KBM-7 (cell line): ENCODE data around the gene HPCAL4.

Experiments
- DNase-seq: peaks from one replicate; pipeline ENCODE4 v3.0.0-alpha.2; 2015
- in situ Hi-C: fragments of 300-500 bp; cut with MboI; formaldehyde crosslinking; loops from 2 replicates; pipeline ENCODE4 v1.14.3; 2020; ENCODE audit warnings: low sequenced_read_pairs, low pct_unique_long_range_greater_than_20kb, mixed read lengths

Gene HPCAL4

DNA sequence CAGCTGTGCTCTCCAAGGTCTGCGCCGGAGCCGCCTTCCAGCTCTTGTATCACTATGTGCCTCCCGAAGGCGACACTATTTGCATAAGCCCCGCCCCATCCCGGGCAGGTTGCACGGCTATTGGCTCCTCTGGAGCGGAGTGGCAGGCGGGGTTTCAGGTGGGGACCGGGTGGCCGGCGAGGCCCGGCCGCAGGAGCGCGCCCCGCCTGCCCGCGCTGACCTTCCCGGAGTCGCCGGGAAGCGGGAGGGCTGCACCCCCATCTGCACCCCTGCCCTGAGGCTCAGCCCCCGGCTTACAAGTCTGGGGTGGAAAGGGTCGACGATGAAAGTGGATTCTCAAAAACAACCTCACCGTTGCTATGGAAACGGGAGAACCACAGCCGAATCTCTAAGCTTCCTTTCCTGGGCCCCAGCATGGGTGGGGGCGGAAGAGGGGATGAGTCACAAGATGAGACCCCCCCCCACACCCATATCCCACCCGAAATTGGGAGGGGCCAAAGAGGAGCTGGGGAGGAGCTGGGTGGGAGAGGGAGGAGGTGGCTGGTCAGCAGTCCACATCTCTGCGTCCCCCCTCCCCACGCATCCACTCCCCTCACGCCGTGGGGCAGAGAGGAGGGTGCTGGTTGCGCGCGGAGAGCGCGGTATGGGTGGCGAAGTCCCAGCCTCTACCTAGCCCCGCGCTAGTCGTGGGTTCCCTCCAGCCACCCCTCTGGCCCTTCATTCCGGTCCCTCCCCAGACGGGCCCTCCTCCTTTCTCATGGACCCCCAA lies at the start of gene HPCAL4:
Gene HPCAL4, minus strand, starts transcription at position 51 of the 769 bp plus-strand sequence. CDS start 6,830 bp downstream, outside the sequence.
- in situ Hi-C loops: no loop called here
- DNase-seq: peak; percentile 86

DNA sequence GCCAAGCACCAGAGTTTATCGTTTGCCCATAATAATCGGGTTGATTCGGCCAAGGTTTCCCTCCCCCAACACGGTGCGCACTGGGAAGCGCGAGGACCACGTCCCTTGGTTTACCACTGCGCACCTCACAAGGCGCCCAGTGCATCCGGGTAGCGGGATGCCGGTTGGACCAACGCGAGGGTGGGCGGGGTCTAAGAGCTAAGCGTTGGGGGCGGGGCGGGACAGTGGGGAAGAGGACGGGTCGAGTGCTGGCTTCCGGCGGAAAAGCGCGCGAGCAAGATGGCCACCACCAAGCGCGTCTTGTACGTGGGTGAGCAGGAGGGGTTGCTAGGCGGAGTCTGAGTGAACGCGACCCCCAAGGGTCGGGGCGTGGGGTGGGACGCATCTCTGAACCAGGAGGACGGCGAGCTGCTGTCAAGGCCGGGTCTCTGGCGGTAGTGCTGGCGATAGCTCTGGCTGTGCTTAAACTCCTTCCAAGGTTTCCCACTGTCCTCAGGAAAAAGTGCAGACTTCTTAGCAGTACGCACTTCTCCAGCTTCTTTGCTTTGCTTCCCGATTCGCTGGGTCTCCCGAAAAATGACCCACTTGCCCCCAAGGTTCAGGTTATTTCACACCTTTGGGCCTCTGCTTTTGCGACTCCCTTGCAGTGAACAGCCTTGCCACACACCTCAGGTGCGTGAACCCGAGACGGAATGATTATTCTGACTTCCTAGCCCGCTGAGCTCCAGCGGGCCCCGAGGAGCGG lies 47.6 kb upstream of the HPCAL4 start, which contains the start of gene PPIE:
Gene PPIE, plus strand, starts transcription at position 261 of the 745 bp plus-strand sequence. Its CDS starts 19 bp downstream, at position 280.
- peak; percentile 85 for DNase-seq

DNA sequence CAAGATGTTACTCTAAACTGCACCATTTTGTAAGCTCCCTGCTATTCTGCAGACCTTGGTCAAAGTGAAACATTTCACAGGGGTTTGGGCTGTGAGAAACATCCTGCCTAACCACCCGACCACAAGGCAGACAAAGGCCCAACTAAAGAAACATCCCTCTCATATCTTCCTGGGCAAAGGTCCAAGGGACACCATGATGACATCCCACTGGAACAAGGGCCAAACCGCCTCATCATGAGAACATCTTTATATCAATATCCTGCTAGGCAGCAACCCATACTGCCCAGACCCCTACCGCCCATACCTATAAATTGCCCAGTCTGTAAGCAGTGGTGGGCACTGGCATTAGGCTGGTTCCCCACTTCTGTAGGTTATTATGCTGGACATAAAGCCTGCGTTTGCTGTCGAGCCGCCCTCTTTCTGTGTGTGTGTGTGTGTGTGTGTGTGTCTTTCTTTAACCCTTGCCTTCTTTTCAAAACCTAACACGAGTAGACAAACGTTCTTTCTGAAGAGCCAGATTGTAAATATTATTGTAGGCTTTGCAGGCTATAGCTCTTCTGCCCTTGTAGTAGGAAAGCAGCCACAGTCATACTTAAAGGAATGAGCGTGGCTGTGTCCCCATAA lies 46.4 kb upstream of the HPCAL4 start:
- DNase-seq: no peak
- in situ Hi-C loops: no loop called here

More for the DNA sequence above, 47.6 kb upstream of the HPCAL4 start, which contains the start of gene PPIE:
- in situ Hi-C loops: no loop called here

DNA sequence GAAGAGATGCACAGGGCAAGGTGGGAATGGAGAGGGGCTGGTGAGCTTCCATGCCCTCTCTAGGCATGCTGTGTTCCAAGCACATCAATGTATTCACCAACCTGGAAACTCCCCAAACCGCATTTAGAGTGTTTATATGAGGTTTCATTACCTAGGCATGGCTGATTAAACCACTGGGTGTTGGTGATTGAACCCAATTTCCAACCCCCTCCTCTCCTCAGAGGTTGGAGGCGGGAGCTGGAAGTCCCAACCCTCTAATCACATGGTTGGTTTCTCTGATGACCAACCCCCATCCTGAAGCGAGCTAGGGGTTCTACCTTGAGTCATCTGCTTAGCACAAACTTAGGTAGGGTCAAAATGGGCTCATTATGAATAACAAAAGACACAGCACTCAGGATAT lies 44.5 kb upstream of the HPCAL4 start:
- DNase-seq: no peak
- in situ Hi-C loops: no loop called here

DNA sequence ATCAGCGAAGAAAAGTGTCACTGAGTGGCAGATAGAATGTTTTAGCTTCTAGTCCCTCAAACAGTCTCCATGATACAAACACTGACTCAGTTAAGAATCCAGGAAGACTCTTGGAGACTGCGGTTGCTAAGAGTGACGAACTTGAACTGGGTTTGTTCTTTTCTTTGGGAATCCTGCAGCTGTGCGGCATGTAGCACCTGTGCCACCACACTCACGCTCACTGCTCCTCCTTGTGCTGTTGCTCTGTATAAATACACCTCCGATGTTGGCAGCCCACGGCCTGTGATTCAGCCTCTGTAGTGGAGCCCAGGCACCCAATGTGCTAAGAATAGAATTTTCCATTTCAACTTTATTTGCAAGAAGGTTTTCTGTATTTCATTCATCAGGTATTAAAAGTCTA lies 41.9 kb upstream of the HPCAL4 start:
- DNase-seq: no peak
- in situ Hi-C loops: no loop called here

DNA sequence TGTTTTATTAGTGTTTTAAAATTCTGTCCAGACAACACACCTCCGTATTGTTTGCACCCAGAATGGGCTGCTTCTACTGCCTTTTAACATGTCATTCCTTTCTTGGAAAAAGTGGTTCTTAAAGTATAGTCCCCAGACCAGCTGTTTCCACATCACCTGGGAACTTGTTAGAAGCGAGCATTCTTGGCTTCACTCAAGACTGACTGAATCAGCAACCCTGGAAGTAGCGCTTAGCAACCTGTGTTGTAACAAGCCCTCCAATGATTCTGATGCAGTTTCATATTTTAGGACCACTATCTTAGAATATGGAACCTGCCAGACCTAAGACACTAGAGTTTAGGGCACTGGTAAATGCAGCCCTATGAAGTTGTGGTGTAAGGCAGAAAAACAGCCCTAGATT lies 41.5 kb upstream of the HPCAL4 start:
- DNase-seq: no peak
- in situ Hi-C loops: no loop called here

DNA sequence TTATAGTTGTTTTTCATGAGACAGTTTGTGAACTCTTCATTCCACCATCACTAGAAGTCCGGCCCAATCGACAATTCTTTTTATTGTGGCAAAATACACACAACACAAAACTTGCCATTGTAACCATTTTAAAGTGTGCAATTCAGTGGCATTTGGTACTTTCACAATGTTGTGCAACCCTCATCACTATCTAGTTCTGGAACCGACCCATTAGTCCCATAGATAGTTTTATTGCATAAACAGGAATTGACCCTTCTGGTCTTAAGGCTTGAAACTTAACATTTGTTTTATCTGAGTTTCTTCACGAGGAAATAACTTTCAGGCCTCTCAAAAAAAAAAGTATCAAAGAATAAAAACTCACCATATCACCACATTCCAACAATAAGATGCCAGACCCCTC lies 38.6 kb upstream of the HPCAL4 start:
- in situ Hi-C loops: no loop called here
- no peak for DNase-seq

DNA sequence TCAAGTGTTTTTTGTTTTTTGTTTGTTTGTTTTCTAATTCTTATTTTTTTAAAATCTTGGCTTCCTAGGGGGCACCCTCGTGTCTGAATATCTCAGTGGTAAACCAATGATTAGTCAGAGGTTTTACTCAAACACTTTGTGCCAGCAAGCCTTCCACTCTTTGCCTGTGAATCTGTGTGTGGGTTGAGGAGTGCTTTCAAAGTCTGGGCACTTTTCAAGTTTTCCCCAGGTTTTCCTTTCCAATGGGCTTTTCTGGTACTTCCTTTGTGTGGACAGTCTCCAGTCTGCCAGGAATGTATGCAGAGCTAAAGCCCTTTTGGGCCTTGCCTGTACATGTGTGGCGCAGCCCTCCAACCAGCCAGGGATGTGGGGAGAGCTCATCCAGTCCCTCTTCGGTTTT lies 37.8 kb upstream of the HPCAL4 start:
- DNase-seq: no peak
- in situ Hi-C loops: no loop called here

DNA sequence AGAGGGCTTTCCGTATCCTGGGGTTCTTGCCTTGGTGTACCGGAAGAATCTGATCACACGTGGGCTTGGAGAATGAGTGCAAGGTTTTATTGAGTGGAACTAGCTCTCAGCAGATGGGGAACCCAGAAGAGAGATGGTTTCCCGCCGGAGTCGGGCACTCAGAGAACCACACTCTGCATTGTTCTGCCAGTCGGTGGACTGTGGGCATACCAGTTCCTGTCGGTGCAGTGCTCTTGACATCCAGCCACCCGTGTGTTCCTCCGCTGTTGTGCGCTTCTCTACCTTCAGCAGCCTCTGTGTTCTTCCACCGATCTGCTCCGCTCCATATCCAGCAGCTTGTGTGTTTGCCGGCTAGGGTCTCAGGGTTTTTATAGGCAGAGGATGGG lies 36.7 kb upstream of the HPCAL4 start:
- DNase-seq: no peak
- in situ Hi-C loops: no loop called here

DNA sequence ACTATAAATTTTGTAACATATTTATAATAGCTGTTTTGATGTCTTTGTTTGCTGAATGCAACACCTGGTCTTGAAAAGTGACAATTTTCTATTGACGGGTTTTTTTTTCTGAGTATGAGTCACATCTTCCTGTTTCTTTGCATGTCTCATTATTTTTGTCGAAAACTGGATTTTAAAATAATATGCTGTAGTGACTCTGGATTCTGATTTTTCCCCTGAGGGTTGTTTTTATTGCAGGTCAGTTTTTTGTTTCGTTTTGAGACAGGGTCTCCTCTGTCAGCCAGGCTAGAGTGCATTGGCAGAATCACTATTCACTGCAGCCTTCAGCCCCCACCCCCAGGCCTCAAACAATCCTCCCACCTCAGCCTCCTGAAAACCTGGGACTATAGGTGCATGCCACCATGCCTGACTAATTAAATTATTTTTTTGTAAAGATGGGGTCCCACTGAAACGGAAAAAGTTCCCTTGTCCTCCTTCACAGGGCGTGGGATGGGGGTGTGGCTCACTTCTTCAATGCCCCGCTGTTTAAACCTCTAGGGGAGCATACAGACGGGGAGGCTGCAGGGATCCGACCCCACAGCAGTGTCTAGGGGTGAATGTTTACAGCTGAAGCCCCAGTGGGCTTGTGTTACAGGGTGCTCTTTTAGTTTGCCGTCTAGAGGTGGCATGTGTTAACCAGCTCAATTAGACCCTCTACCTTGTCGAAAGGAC lies 36.1 kb upstream of the HPCAL4 start:
- in situ Hi-C loops: no loop called here
- no peak for DNase-seq

DNA sequence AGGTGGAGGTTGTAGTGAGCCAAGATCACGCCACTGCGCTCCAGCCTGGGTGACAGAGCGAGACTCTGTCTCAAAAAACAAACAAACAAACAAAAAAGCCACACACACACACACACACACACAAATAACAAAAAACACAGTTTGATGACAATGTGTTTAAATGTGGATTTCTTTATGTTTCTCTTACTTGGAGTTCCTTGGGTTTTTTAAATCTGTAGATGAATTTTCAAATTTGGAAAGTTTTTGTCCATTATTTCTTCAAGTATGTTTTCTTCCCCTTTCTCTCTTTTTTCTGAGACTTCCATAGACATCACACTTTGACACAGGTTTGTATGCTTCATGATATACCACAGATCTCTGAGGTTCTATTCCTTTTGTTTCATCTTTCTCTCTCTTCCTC lies 35.4 kb upstream of the HPCAL4 start:
- DNase-seq: no peak
- in situ Hi-C loops: no loop called here

DNA sequence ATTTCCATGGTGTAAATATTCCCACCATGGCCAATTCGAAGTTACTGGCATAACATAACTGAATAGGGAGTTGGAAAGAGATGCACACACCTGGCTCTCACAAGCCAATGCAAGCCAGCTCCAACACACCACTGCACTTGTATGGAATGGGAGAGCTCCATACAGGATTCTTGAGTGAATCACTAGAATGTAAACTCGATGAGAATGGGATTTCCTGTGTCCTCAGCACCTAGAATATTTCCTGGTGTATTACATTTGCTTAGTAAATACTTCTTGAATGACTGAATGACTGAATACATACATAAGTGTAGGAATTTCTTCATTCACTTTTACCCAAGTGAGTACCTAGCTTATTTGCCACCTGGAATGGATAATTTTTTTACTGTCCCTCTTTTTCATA lies 31.3 kb upstream of the HPCAL4 start:
- no peak for DNase-seq
- in situ Hi-C loops: no loop called here

DNA sequence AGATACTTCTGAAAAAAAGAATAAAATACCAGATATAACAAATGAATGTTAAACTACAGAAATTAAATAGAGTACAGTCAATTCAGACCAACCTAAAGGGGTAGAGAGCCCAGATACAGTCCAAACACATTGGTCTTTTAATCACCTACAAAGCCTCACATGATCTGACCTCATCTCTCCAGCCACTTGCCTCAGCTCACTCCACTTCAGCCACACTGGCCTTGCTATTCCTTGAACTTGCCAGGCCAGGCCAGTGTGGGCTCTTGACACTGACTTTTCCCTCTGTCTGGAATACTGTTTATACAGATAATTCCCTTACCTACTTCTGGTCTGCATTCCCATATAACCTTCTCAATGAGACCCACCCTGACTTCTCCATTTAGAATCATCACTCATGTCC lies 30.4 kb upstream of the HPCAL4 start:
- in situ Hi-C loops: no loop called here
- no peak for DNase-seq

DNA sequence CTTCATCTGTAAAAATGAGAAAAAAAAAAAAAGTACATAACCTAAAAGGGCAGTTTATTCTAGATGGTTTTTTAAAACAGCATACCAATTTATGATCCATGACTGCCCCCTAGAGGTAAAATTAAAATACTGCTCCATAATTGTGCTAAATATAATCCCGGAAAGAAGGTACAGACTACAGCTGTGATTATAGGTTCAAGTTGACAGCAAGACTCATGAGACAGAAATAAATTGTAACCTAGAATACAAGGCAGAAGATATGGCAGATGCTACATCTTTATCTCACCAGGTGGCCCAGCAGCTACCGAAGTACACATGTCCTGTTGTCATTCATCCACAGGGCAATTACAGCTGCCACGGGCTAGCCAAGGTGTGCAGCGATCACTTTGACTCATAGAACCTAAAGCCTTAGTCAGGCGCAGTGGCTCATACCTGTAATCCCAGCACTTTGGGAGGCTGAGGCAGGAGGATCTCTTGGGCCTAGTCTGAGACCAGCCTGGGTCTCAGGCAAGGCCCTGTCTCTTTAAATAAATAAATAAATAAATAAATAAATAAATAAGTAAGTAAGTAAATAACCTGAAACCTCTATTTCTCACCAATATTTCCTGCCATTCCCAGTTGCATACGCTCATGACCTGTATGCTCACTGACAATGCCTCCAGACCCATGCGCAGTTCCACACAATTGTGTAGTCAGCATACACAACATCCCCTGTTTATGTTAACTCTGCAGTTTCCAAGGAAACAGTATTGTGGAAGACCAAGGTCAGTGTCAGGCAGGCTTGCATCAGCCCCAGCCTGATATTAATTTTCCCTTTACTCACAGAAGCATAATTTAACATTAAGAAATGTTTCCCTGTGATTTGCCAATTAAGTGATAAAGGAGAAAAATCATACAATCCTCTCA lies 29.1 kb upstream of the HPCAL4 start:
- in situ Hi-C loops: no loop called here
- DNase-seq: peak; percentile 78

DNA sequence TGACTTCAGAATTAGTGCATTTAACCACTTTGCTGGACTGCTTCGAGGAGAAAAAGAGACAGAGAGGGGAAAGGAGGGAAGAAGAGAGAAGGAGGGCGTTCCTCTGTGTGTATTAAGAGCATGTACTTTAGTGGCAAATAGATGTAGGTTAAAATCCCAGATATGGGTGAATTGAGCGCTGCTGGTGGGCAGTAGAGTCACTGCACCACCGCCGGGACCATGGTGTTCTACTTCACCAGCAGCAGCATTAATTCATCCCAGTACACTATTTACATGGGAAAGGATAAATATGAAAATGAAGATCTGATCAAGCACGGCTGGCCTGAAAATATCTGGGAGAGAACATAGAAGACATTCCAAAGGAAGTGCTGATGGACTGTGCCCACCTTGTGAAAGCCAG lies 26.6 kb upstream of the HPCAL4 start:
- DNase-seq: no peak
- in situ Hi-C loops: no loop called here

DNA sequence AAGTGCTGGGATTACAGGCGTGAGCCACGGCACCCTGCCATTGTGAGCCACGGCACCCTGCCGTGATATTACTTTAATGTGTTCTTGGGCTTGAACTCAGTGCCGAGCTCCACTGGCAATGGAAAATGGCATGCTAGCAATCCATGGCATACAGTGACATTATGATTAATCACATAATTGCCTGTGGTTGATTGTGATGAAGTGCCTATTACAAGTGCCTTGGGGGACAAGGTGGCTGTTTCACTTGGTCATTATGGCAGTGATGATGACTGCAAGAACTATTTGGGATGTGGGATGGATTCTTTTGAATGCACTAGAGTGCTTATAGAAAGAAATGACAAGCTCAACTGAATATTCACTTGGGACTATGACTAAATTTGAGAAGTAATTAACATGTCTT lies 22.3 kb upstream of the HPCAL4 start:
- in situ Hi-C loops: no loop called here
- no peak for DNase-seq

DNA sequence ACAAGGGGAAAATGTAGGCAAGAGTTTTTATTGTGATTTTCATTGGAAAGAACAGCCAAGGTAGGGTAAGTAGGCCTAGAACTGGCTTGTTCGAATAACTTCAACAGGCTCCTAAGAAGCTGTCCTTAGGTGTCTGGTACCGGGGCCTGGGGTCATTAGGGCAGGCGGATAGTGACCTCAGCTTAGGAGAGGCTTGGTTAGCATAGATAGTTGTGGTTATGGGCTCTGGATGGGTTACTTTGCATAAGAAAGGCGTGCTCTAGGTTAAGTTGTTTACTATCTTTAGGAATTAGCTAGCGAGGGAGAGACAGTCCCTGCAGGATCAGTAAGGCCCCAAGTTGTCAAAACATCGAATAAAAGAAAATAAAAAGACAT lies 20.7 kb upstream of the HPCAL4 start:
- no peak for DNase-seq
- in situ Hi-C loops: no loop called here

DNA sequence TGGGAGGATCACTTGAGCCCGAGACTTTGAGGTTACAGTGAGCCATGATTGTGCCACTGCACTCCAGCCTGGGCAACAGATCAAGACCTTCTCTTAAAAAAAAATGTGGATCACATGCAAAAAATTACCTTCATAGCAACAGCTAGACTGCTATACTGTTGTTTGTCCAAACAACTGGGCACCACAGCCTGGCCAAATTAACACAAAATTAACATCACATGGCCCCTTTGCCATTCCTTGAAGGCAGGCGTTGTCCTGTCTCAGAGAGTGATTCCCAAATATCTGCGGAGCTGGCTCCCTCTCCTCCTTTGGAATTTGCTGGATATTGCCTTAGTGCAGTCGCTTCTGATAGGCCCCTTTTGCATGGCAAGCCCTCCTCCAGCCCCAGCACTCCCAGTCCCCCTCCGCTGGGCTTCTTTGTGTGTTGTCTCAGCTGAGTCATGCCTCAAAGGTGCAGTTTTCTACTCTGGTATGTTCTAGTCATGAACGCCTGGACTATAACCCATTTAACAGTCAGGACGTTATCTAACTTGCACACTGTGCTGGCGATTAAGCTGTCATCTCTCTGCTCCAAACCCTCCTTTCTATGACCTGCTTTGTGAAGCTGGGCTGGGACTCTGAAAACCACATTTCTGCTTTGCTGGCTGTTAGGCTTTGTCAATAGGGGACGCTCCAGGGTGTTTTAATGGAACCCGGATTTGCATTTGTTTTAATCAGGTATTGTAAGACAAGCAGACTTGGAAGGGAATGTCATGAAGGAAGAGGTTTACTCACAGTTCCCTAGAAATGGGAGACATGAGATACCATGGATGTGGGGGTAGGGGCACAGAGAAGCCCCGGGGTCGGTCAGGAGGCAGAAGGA lies 20.1 kb upstream of the HPCAL4 start:
- DNase-seq: no peak
- in situ Hi-C loops: no loop called here
